ENCODE data around the gene AIF1.

AIF1 gene

GRCh38 chr6:31634969-31635575 lies 20.0 kb downstream of the AIF1 start:
- no peaks in the 10 kb centered on the region for H3K79me1 ChIP-seq (ENCODE audit: low read length)

GRCh38 chr6:31636698-31637596 lies 21.9 kb downstream of the AIF1 start:
- H2BK120ac ChIP-seq (ENCODE audit: insufficient read depth, low read length, poor library complexity): no peak overlapping the region
- DNase-seq: no peak
- H3K9ac ChIP-seq (ENCODE audit: low read length): no peak overlapping the region
- H4K8ac ChIP-seq (ENCODE audit: low read depth, low read length): no peak overlapping the region
- H2BK12ac ChIP-seq (ENCODE audit: low read length): no peak overlapping the region
- H3K27me3 ChIP-seq (ENCODE audit: insufficient read depth, low read length): no peaks in the 10 kb centered on the region
- no peaks in the 10 kb centered on the region for H3K9me3 ChIP-seq (ENCODE audit: insufficient read depth, low read depth, low read length)
- H4K91ac ChIP-seq (ENCODE audit: low read depth, low read length): no peak overlapping the region
- H3K4me3 ChIP-seq (ENCODE audit: low read depth, low read length): no peak overlapping the region
- H3K36me3 ChIP-seq (ENCODE audit: control insufficient read depth in 1 of 2, insufficient read depth in 2 of 2, low read length in 2 of 2): peaks cover 80 to 90% of the 10 kb centered on the region in 2 experiments
- H2AFZ ChIP-seq (ENCODE audit: insufficient read depth, low read length, poor library complexity): no peak overlapping the region
- no peak overlapping the region for H2BK5ac ChIP-seq (ENCODE audit: low read depth, low read length, poor library complexity)
- WGBS (ENCODE audit: extremely low coverage, insufficient coverage, insufficient read length): no CpG with 5 or more reads among the region's 27 CpGs
- H3K79me2 ChIP-seq (ENCODE audit: control insufficient read depth, insufficient read depth, low read length, poor library complexity): no peaks in the 10 kb centered on the region
- H2AK5ac ChIP-seq (ENCODE audit: low read length): no peak overlapping the region
- H3K14ac ChIP-seq (ENCODE audit: low read length): no peak overlapping the region
- no peak overlapping the region for H3K4me2 ChIP-seq (ENCODE audit: low read length)
- H3K18ac ChIP-seq (ENCODE audit: low read length): no peak overlapping the region
- no peaks in the 10 kb centered on the region for H3K4me1 ChIP-seq (ENCODE audit: control insufficient read depth in 1 of 2, insufficient read depth in 2 of 2, low read length in 2 of 2)
- H4K12ac ChIP-seq (ENCODE audit: low read depth, low read length): no peak overlapping the region
- H3K23ac ChIP-seq (ENCODE audit: low read length): no peak overlapping the region
- no peak overlapping the region for H3K27ac ChIP-seq (ENCODE audit: low read depth, low read length)
- H3K79me1 ChIP-seq (ENCODE audit: low read length): no peaks in the 10 kb centered on the region
- H3K4ac ChIP-seq (ENCODE audit: low read depth, low read length): no peak overlapping the region

More at GRCh38 chr6:31634969-31635575, 20.0 kb downstream of the AIF1 start:
- Histone ChIP-seq H4K8ac (ENCODE audit: low read depth, low read length) (no peak overlapping the region), H2BK5ac (ENCODE audit: low read depth, low read length, poor library complexity) (no peak overlapping the region), H3K18ac (ENCODE audit: low read length) (no peak overlapping the region), H3K4ac (ENCODE audit: low read depth, low read length) (no peak overlapping the region), H3K14ac (ENCODE audit: low read length) (no peak overlapping the region), H2BK12ac (ENCODE audit: low read length) (no peak overlapping the region), H3K36me3 (ENCODE audit: control insufficient read depth in 1 of 2, insufficient read depth in 2 of 2, low read length in 2 of 2) (peaks cover 80 to 90% of the 10 kb centered on the region in 2 experiments), H3K9ac (ENCODE audit: low read length) (no peak overlapping the region), H3K23ac (ENCODE audit: low read length) (no peak overlapping the region), H4K12ac (ENCODE audit: low read depth, low read length) (no peak overlapping the region), H3K27me3 (ENCODE audit: insufficient read depth, low read length) (no peaks in the 10 kb centered on the region), H3K4me3 (ENCODE audit: low read depth, low read length) (no peak overlapping the region), H3K9me3 (ENCODE audit: insufficient read depth, low read depth, low read length) (no peaks in the 10 kb centered on the region), H3K4me2 (ENCODE audit: low read length) (no peak overlapping the region), H3K79me2 (ENCODE audit: control insufficient read depth, insufficient read depth, low read length, poor library complexity) (no peaks in the 10 kb centered on the region), H2BK120ac (ENCODE audit: insufficient read depth, low read length, poor library complexity) (no peak overlapping the region), H2AFZ (ENCODE audit: insufficient read depth, low read length, poor library complexity) (no peak overlapping the region), H4K91ac (ENCODE audit: low read depth, low read length) (no peak overlapping the region), H2AK5ac (ENCODE audit: low read length) (no peak overlapping the region), H3K27ac (ENCODE audit: low read depth, low read length) (no peak overlapping the region), H3K4me1 (ENCODE audit: control insufficient read depth in 1 of 2, insufficient read depth in 2 of 2, low read length in 2 of 2) (no peaks in the 10 kb centered on the region)
- no CpG with 5 or more reads among the region's 11 CpGs for WGBS (ENCODE audit: extremely low coverage, insufficient coverage, insufficient read length)
- no peak for DNase-seq

- Histone ChIP-seq H3K14ac (ENCODE audit: low read length) (no peak overlapping the region), H3K23ac (ENCODE audit: low read length) (no peak overlapping the region), H2BK5ac (ENCODE audit: low read depth, low read length, poor library complexity) (no peak overlapping the region), H3K4me1 (ENCODE audit: control insufficient read depth in 1 of 2, insufficient read depth in 2 of 2, low read length in 2 of 2) (no peaks in the 10 kb centered on the region), H3K79me1 (ENCODE audit: low read length) (no peaks in the 10 kb centered on the region), H3K36me3 (ENCODE audit: control insufficient read depth in 1 of 2, insufficient read depth in 2 of 2, low read length in 2 of 2) (peaks cover 73 to 86% of the 10 kb centered on the region in 2 experiments), H4K12ac (ENCODE audit: low read depth, low read length) (no peak overlapping the region), H2BK120ac (ENCODE audit: insufficient read depth, low read length, poor library complexity) (no peak overlapping the region), H4K8ac (ENCODE audit: low read depth, low read length) (no peak overlapping the region), H3K27ac (ENCODE audit: low read depth, low read length) (no peak overlapping the region), H3K4ac (ENCODE audit: low read depth, low read length) (no peak overlapping the region), H3K79me2 (ENCODE audit: control insufficient read depth, insufficient read depth, low read length, poor library complexity) (no peaks in the 10 kb centered on the region), H3K4me3 (ENCODE audit: low read depth, low read length) (no peak overlapping the region), H2AK5ac (ENCODE audit: low read length) (no peak overlapping the region), H3K9ac (ENCODE audit: low read length) (no peak overlapping the region), H3K18ac (ENCODE audit: low read length) (no peak overlapping the region), H2AFZ (ENCODE audit: insufficient read depth, low read length, poor library complexity) (no peak overlapping the region), H3K27me3 (ENCODE audit: insufficient read depth, low read length) (no peaks in the 10 kb centered on the region), H4K91ac (ENCODE audit: low read depth, low read length) (no peak overlapping the region), H3K4me2 (ENCODE audit: low read length) (no peak overlapping the region), H2BK12ac (ENCODE audit: low read length) (no peak overlapping the region), H3K9me3 (ENCODE audit: insufficient read depth, low read depth, low read length) (peaks cover under 1% of the 10 kb centered on the region)
- no peak for DNase-seq
- WGBS (ENCODE audit: extremely low coverage, insufficient coverage, insufficient read length): no CpG with 5 or more reads among the region's 9 CpGs
These were observed 24.0 kb downstream of the AIF1 start for GRCh38 chr6:31639043-31639442.

- no peak for DNase-seq
- Histone ChIP-seq H3K14ac (ENCODE audit: low read length) (no peak overlapping the region), H3K79me1 (ENCODE audit: low read length) (no peaks in the 10 kb centered on the region), H2BK12ac (ENCODE audit: low read length) (no peak overlapping the region), H3K4me1 (ENCODE audit: control insufficient read depth in 1 of 2, insufficient read depth in 2 of 2, low read length in 2 of 2) (no peaks in the 10 kb centered on the region), H2AK5ac (ENCODE audit: low read length) (no peak overlapping the region), H4K91ac (ENCODE audit: low read depth, low read length) (no peak overlapping the region), H3K23ac (ENCODE audit: low read length) (no peak overlapping the region), H3K18ac (ENCODE audit: low read length) (no peak overlapping the region), H3K27me3 (ENCODE audit: insufficient read depth, low read length) (no peaks in the 10 kb centered on the region), H3K36me3 (ENCODE audit: control insufficient read depth in 1 of 2, insufficient read depth in 2 of 2, low read length in 2 of 2) (peaks cover 73 to 86% of the 10 kb centered on the region in 2 experiments), H2AFZ (ENCODE audit: insufficient read depth, low read length, poor library complexity) (no peak overlapping the region), H3K27ac (ENCODE audit: low read depth, low read length) (no peak overlapping the region), H4K12ac (ENCODE audit: low read depth, low read length) (no peak overlapping the region), H2BK5ac (ENCODE audit: low read depth, low read length, poor library complexity) (no peak overlapping the region), H3K4me3 (ENCODE audit: low read depth, low read length) (no peak overlapping the region), H3K79me2 (ENCODE audit: control insufficient read depth, insufficient read depth, low read length, poor library complexity) (no peaks in the 10 kb centered on the region), H3K9ac (ENCODE audit: low read length) (no peak overlapping the region), H3K4me2 (ENCODE audit: low read length) (no peak overlapping the region), H4K8ac (ENCODE audit: low read depth, low read length) (no peak overlapping the region), H3K4ac (ENCODE audit: low read depth, low read length) (no peak overlapping the region), H2BK120ac (ENCODE audit: insufficient read depth, low read length, poor library complexity) (no peak overlapping the region), H3K9me3 (ENCODE audit: insufficient read depth, low read depth, low read length) (peaks cover 2% of the 10 kb centered on the region)
- no CpG with 5 or more reads among the region's 10 CpGs for WGBS (ENCODE audit: extremely low coverage, insufficient coverage, insufficient read length)
These were observed 24.4 kb downstream of the AIF1 start for GRCh38 chr6:31639449-31639861.
